DOHH2 (cell line): ENCODE results near the gene FTSJ1.
A peak's percentile ranks its signal among the peaks of the same experiment; 100 is the strongest.

Source experiments
- H3F3A ChIP-seq: fragments of 200-600 bp; sonication (generic), shearing (Covaris generic); 2 replicates; pipeline ENCODE4 v1.6.0; 2016; ENCODE audit warnings: antibody characterized with exemption, mild to moderate bottlenecking; ENCODE audit not compliant: control insufficient read depth, insufficient read depth
- H3K27ac ChIP-seq: fragments of 200-600 bp; sonication (generic); 2 replicates; pipeline ENCODE4 v1.5.1; 2014; ENCODE audit warnings: low read depth, mild to moderate bottlenecking, low read length, moderate library complexity
- H3K27me3 ChIP-seq: fragments of 200-600 bp; sonication (generic); 2 replicates; pipeline ENCODE4 v1.6.1; 2014; ENCODE audit warnings: mild to moderate bottlenecking, low read length, mixed read lengths; ENCODE audit not compliant: control insufficient read depth
- H3K36me3 ChIP-seq: fragments of 200-600 bp; sonication (generic); 2 replicates; pipeline ENCODE4 v1.6.1; 2014; ENCODE audit warnings: mild to moderate bottlenecking, low read length, moderate library complexity, mixed read lengths; ENCODE audit not compliant: control insufficient read depth
- H3K4me1 ChIP-seq: fragments of 200-600 bp; sonication (generic); 2 replicates; pipeline ENCODE4 v1.6.1; 2014; ENCODE audit warnings: mild to moderate bottlenecking, low read length, mixed read lengths; ENCODE audit not compliant: control insufficient read depth
- H3K4me2 ChIP-seq: fragments of 200-600 bp; sonication (generic); 2 replicates; pipeline ENCODE4 v1.6.0; 2014; ENCODE audit warnings: mild to moderate bottlenecking, low read length, moderate library complexity
- H3K4me3 ChIP-seq: fragments of 200-600 bp; sonication (generic); 2 replicates; pipeline ENCODE4 v1.5.1; 2014; ENCODE audit warnings: mild to moderate bottlenecking, low read length, mixed read lengths
- H3K79me2 ChIP-seq: fragments of 200-600 bp; sonication (generic); 2 replicates; pipeline ENCODE4 v1.6.1; 2014; ENCODE audit warnings: mild to moderate bottlenecking, low read length, mixed read lengths; ENCODE audit not compliant: control insufficient read depth
- H3K9me2 ChIP-seq: fragments of 200-600 bp; sonication (generic); replicated peaks from 2 replicates; pipeline ENCODE4 v1.6.1; 2014; ENCODE audit warnings: mild to moderate bottlenecking, low read length, mixed read lengths; ENCODE audit not compliant: control insufficient read depth
- H3K9me3 ChIP-seq: fragments of 200-600 bp; sonication (generic); 2 replicates; pipeline ENCODE4 v1.6.1; 2014; ENCODE audit warnings: antibody characterized with exemption, low read length, mixed read lengths; ENCODE audit not compliant: control insufficient read depth, insufficient read depth
- H4K20me1 ChIP-seq: fragments of 200-600 bp; sonication (generic); 2 replicates; pipeline ENCODE4 v1.6.0; 2014; ENCODE audit warnings: low read depth, mild to moderate bottlenecking, antibody characterized with exemption, low read length, moderate library complexity; ENCODE audit not compliant: control insufficient read depth, insufficient read depth
- CTCF ChIP-seq: fragments of 200-600 bp; sonication (generic); IDR thresholded peaks from one replicate; pipeline ENCODE4 v1.5.1; 2014; ENCODE audit warnings: antibody characterized with exemption, mild to moderate bottlenecking, low read depth, low read length; ENCODE audit not compliant: poor library complexity, severe bottlenecking
- EZH2phosphoT487 ChIP-seq: fragments of 200-600 bp; sonication (generic); IDR thresholded peaks from 2 replicates; pipeline ENCODE4 v1.6.1; 2017; ENCODE audit warnings: borderline replicate concordance, mild to moderate bottlenecking, antibody characterized with exemption, low read length, moderate library complexity, mixed read lengths

The FTSJ1 gene

GRCh38 chrX:48493890-48494364 is 17.9 kb downstream of the FTSJ1 start:
- Histone ChIP-seq H3K4me3 (no peak overlapping the region), H4K20me1 (no peaks in the 10 kb centered on the region), H3K27me3 (0 out of 2 replicates have a peak, but pooled peaks cover 2% of the 10 kb centered on the region), H3K79me2 (no peaks in the 10 kb centered on the region), H3K4me2 (no peak overlapping the region), H3K9me2 (no peaks in the 10 kb centered on the region), H3K4me1 (no peaks in the 10 kb centered on the region), H3F3A (no peaks in the 10 kb centered on the region), H3K36me3 (no peaks in the 10 kb centered on the region), H3K27ac (no peak overlapping the region), H3K9me3 (no peaks in the 10 kb centered on the region)
- no peak for TF ChIP-seq EZH2phosphoT487
- TF ChIP-seq CTCF = peak; percentile 52

DNA sequence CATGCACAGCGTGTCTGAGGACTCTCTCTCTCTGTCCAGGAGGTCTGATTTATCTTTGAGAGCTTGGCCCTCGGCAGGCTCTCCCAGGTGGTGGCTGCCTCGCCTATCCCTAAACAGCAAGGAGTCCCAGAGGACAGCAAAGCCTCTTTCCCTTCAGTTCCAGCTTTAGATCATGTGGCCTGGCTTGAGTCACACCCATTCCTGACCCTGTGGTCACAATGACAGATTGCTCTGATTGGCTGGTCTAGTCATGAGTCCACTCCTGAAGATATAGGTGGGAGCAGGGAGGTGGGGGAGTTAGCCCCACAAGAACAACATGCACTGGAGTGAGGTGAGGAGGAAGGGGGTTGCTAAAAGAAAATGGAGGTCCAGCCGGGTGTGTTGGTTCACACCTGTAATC is 20.7 kb downstream of the FTSJ1 start:
- no peak for TF ChIP-seq EZH2phosphoT487
- no peak for TF ChIP-seq CTCF
- H3K36me3 ChIP-seq = no peaks in the 10 kb centered on the region
- no peaks in the 10 kb centered on the region for H3K9me3 ChIP-seq
- H3K4me1 ChIP-seq = no peaks in the 10 kb centered on the region
- no peaks in the 10 kb centered on the region for H3F3A ChIP-seq
- no peaks in the 10 kb centered on the region for H3K9me2 ChIP-seq
- no peak overlapping the region for H3K4me2 ChIP-seq
- H3K4me3 ChIP-seq = no peak overlapping the region
- H3K27me3 ChIP-seq = 0 out of 2 replicates have a peak, but pooled peaks cover 2% of the 10 kb centered on the region
- H3K27ac ChIP-seq = no peak overlapping the region
- no peaks in the 10 kb centered on the region for H3K79me2 ChIP-seq
- H4K20me1 ChIP-seq = no peaks in the 10 kb centered on the region

DNA sequence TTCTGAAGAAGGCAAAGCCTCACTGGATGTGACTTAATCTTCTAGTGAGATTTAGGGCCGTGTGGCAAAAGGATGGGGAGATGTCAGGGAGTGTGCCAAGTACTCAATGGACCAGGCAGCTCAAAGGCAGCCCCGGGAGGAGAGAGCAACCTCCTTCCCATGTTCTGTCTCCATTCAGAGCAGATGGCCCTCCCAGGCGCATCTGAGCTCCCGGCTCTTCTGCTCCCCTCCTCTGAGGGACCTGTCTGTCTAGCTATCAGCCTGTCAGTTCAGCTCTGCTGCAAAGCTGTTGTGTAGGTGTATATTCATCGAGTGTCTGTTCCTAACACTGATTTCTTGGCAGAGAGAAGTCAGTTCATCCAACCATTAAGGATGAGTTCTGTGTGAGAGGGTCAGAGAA is 21.9 kb downstream of the FTSJ1 start:
- Histone ChIP-seq H3K27ac (no peak overlapping the region), H3K4me2 (no peak overlapping the region), H3K9me3 (no peaks in the 10 kb centered on the region), H3K9me2 (no peaks in the 10 kb centered on the region), H3K27me3 (0 out of 2 replicates have a peak, but pooled peaks cover 2% of the 10 kb centered on the region), H3K4me1 (no peaks in the 10 kb centered on the region), H4K20me1 (no peaks in the 10 kb centered on the region), H3F3A (no peaks in the 10 kb centered on the region), H3K4me3 (no peak overlapping the region), H3K79me2 (no peaks in the 10 kb centered on the region), H3K36me3 (no peaks in the 10 kb centered on the region)
- TF ChIP-seq EZH2phosphoT487 = no peak
- TF ChIP-seq CTCF = no peak

DNA sequence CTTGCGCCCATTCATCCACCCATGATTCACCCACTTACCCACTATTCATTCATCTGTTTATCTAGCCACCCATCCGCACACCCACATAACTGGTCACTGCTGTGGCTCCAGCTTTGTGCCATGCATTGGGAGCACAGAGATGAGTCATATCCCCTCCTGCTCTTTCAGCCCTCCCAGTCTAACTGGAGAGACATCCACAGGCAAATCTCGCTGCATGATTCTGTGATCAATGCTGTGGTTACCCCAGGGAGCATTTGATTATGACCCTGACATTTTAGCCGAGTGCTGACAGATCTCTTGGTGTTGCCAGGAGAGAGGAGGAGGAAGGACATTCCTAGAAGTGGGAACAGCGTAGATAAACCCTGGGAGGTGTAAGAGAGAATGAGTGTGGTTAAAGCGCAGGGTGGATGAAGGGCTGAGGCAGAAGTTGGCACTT is 22.4 kb downstream of the FTSJ1 start:
- Histone ChIP-seq H3K36me3 (no peaks in the 10 kb centered on the region), H3K9me3 (no peaks in the 10 kb centered on the region), H3F3A (no peaks in the 10 kb centered on the region), H3K4me3 (no peak overlapping the region), H3K27ac (no peak overlapping the region), H3K4me2 (no peak overlapping the region), H3K4me1 (no peaks in the 10 kb centered on the region), H3K79me2 (no peaks in the 10 kb centered on the region), H3K27me3 (peaks cover 3% of the 10 kb centered on the region; the same call in 1 of the 2 replicates), H4K20me1 (no peaks in the 10 kb centered on the region), H3K9me2 (no peaks in the 10 kb centered on the region)
- TF ChIP-seq EZH2phosphoT487 = no peak
- TF ChIP-seq CTCF = no peak
